Erythroblast (primary cell): ENCODE measurements around the gene SEC62.

Source experiments
- DNase-seq, 2 experiments: peaks; one replicate each; lab custom pipeline; 2025; lab: John Stamatoyannopoulos, UW
- GATA1 ChIP-seq: IDR thresholded peaks from 2 replicates; pipeline ENCODE4 v1.6.1; 2011; ENCODE audit warnings: low read depth, mild to moderate bottlenecking, control low read depth, low read length, moderate library complexity
- POLR2A ChIP-seq: IDR thresholded peaks from 2 replicates; pipeline ENCODE4 v1.6.1; 2011; ENCODE audit warnings: mild to moderate bottlenecking, low read length

The SEC62 gene

DNA sequence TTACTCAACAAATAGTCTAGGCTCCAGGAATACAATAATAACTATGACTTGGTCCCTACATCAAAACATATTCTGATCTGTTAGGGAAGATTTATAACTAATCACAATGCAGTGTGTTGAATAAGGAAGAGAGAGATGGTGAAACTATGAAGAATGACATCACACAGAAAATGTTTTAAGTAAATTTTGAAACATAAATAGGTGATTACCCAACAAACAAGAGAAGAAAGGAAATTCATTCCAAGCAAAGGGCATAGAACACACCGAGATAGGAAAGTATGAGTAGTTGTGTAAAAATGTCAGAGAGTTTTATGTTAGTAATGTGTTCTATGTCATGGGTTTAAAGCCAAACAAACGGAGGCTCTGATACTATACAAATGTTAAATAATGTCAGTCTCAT, 13.4 kb downstream of the SEC62 start:
- TF ChIP-seq GATA1: no peak
- no peak for TF ChIP-seq POLR2A
- no peak for DNase-seq

DNA sequence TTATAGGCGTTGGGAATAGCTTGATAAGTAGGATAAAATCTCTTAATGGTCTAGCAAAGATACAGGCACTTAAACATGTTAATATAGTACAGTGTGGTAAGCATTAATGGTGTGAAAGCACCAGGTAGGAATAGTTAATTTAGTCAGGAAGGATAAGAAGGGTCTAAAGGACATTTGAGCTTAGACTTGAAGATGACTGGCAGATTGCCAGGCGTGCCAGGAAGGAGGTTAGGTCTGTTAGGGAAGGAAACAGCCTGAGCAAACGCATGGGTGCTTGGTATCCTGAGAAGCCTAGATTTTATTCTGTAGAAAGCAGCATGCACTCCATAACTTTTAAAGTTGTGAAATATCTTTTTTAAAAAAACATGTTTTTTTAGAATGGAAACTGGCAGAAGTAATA, 17.7 kb downstream of the SEC62 start:
- peak; percentile 10 to 41 for DNase-seq
- TF ChIP-seq POLR2A (no peak), GATA1 (no peak)

GRCh38 chr3:169990431-169990830, 23.8 kb downstream of the SEC62 start:
- DNase-seq: no peak
- TF ChIP-seq POLR2A (no peak), GATA1 (no peak)

DNA sequence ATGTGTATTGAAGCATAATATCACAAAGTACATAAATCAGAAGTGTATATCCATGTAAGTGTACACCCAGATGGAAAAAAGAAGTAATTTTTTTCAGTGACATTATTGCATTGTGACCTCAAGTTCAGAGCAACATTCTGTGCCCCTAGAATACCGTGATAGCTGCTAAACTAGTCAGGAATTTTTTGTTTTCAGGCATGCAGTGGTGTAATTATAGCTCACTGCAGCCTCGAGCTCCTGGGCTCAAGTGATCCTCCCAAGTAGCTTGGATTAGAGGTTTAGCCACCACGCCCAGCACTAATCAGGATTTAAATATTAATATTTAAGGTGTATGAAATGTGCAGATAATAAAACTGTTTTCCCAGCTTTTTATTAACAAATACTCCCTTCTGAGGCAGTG, 25.5 kb downstream of the SEC62 start:
- TF ChIP-seq GATA1: no peak
- TF ChIP-seq POLR2A: no peak
- no peak for DNase-seq

DNA sequence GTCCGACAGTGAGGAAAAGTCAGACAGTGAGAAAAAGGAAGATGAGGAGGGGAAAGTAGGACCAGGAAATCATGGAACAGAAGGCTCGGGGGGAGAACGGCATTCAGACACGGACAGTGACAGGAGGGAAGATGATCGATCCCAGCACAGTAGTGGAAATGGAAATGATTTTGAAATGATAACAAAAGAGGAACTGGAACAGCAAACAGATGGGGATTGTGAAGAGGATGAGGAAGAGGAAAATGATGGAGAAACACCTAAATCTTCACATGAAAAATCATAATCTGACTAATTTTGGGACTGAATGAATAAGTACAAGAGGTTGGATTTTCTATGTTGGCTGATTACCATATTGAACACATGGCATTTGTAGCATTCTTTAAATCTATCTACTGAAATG, 26.2 kb downstream of the SEC62 start:
- TF ChIP-seq POLR2A (no peak), GATA1 (no peak)
- DNase-seq: no peak

- DNase-seq: no peak
- TF ChIP-seq GATA1: no peak
- no peak for TF ChIP-seq POLR2A
These were observed 27.2 kb downstream of the SEC62 start for GRCh38 chr3:169993761-169994160.

DNA sequence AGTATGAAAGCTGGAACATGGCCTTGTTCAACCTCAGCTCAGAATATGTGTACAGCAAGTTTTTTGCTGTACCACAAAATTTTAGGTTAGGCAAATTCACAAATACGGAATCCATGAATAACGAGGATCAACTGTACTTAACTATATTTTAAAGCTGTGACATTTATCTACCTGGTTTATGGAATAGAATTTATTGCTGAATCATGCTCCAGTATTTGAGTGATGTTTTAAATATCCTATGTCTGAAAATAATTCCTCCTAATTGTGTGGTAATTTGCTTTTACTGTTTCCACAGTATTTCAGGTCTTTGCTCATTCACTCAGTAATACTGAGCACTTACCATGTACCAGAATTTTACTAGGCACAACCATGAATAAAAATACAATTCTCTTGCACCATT, 29.5 kb downstream of the SEC62 start:
- DNase-seq: no peak
- TF ChIP-seq GATA1: no peak
- no peak for TF ChIP-seq POLR2A

GRCh38 chr3:169998668-169999131, 32.1 kb downstream of the SEC62 start:
- no peak for DNase-seq
- no peak for TF ChIP-seq POLR2A
- no peak for TF ChIP-seq GATA1

- no peak for DNase-seq
- no peak for TF ChIP-seq POLR2A
- no peak for TF ChIP-seq GATA1
These were observed 32.8 kb downstream of the SEC62 start for GRCh38 chr3:169999433-169999832.

GRCh38 chr3:170000051-170000450, 33.4 kb downstream of the SEC62 start:
- TF ChIP-seq GATA1 (no peak), POLR2A (no peak)
- no peak for DNase-seq

DNA sequence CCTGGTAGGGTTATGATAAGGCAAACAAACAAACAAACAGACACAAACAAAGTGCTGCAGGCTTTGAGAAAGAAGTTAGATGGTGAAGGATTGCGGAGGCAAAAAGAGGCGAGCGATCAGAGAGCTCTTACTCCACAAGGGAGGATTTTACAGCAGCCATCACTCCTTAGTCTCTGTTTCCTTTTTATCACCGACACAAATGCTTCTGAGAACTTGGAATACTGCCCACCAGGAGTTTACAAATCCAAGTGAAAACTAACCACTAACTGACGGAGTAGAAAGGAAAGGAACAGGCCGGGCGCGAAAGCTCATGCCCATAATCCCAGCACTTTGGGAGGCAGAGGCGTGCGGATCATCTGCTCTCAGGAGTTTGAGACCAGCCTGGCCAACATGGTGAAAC, 35.6 kb downstream of the SEC62 start:
- TF ChIP-seq GATA1 (no peak), POLR2A (no peak)

GRCh38 chr3:170002879-170003278, 36.3 kb downstream of the SEC62 start:
- DNase-seq: no peak
- no peak for TF ChIP-seq POLR2A

More for the DNA sequence above, 35.6 kb downstream of the SEC62 start:
- DNase-seq: no peak

DNA sequence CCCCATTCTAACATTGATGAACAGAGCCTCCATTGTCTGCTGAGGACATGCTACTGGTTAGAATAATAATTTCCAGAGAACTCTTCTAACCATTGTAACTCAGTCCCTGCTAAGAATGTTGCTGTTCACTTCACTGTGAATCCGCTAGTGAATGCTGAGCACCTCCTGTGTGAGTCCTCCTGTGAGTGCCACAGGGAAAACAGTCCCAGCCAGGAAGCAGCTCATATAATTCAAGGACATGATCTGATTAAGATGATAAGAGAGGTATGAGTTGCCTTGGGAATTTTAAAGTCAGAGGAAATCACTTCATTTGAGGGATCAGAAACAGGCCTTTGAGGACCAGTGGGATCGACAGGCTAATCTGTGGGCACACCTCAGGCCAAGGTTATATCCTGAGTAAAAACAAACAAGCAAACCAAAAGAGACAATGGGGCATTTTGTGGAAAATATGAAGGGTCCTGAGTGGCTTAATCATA, 37.3 kb downstream of the SEC62 start:
- TF ChIP-seq GATA1: no peak
- no peak for TF ChIP-seq POLR2A
- DNase-seq: no peak

- DNase-seq: no peak
These were observed 40.5 kb downstream of the SEC62 start for GRCh38 chr3:170007031-170007663.

GRCh38 chr3:170010498-170010897, 43.9 kb downstream of the SEC62 start:
- TF ChIP-seq GATA1 (no peak), POLR2A (no peak)

More at GRCh38 chr3:170007031-170007663, 40.5 kb downstream of the SEC62 start:
- TF ChIP-seq GATA1 (no peak), POLR2A (no peak)

More at GRCh38 chr3:170010498-170010897, 43.9 kb downstream of the SEC62 start:
- no peak for DNase-seq
